ENCODE data around the gene HSPA12B. TPM values are rescaled to one million over a fixed set of nuclear protein-coding genes. Genes with fewer than 3 reads are reported as not detected.

Gene HSPA12B
- total and polyA plus RNA-seq, 2 of the 13 experiments (the other 11 are each of a cell fraction or from before 2014, with no cell fraction given), result 0.01 TPM; not detected in 1

- TF ChIP-seq ZNF281 (CRISPR knock-in tag; IDR thresholded peaks at IDR 0.05; ENCODE audit: borderline replicate concordance), result no peak
- no peak; the same call in 1 of the 2 replicates for TF ChIP-seq MTERF4 (CRISPR knock-in tag; IDR thresholded peaks at IDR 0.05)
- TF ChIP-seq PHF5A (CRISPR knock-in tag; IDR thresholded peaks at IDR 0.05; ENCODE audit: low read depth, unreplicated experiment), result no peak
- peak; percentile 78 for TF ChIP-seq BCL3 (CRISPR knock-in tag; IDR thresholded peaks at IDR 0.05)
- no peak for TF ChIP-seq IRF9 (CRISPR knock-in tag; IDR thresholded peaks at IDR 0.05; ENCODE audit: borderline replicate concordance)
- peak; percentile 88 for TF ChIP-seq ZNF687 (CRISPR knock-in tag; IDR thresholded peaks at IDR 0.05)
- no peak for TF ChIP-seq ZNF230 (CRISPR knock-in tag; IDR thresholded peaks at IDR 0.05)
- no peak for TF ChIP-seq ELF3 (CRISPR knock-in tag; IDR thresholded peaks at IDR 0.05)
- TF ChIP-seq ZNF761 (CRISPR knock-in tag; conservative IDR thresholded peaks at IDR 0.05), result no peak
- no peak for TF ChIP-seq ZNF674 (CRISPR knock-in tag; IDR thresholded peaks at IDR 0.05; ENCODE audit: low read depth)
- TF ChIP-seq KDM4B (CRISPR knock-in tag; IDR thresholded peaks at IDR 0.05), result no peak
- no peak for TF ChIP-seq GABPA (IDR thresholded peaks at IDR 0.05; ENCODE audit: low read depth, low read length)
- no peak for TF ChIP-seq GABPA (CRISPR knock-in tag; IDR thresholded peaks at IDR 0.05; ENCODE audit: low read depth)
- TF ChIP-seq FLYWCH1 (CRISPR knock-in tag; IDR thresholded peaks at IDR 0.05), result no peak
- no peak for TF ChIP-seq NKX3-1 (CRISPR knock-in tag; IDR thresholded peaks at IDR 0.05)
- TF ChIP-seq HES4 (CRISPR knock-in tag; IDR thresholded peaks at IDR 0.05; ENCODE audit: borderline replicate concordance), result 0 out of 2 replicates have a peak, but pooled peaks have one; percentile 55
- no peak for TF ChIP-seq HNF4A (CRISPR knock-in tag; IDR thresholded peaks at IDR 0.05)
- TF ChIP-seq KDM5B (CRISPR knock-in tag; IDR thresholded peaks at IDR 0.05; ENCODE audit: borderline replicate concordance), result peak; percentile 74
- TF ChIP-seq KLF9 (CRISPR knock-in tag; IDR thresholded peaks at IDR 0.05; ENCODE audit: low read depth), result no peak
Measured at GRCh38 chr20:3749689-3750531, 17.4 kb downstream of the HSPA12B start (continued).

Measured in HepG2 (cell line).